Measurements from ENCODE around the gene PLRG1.

The PLRG1 gene

GRCh38 chr4:154579927-154580326 lies 29.7 kb upstream of the PLRG1 start:
- H3K4me3 ChIP-seq (ENCODE audit: low read depth, low read length), result no peak overlapping the region
- no peak for DNase-seq (ENCODE audit: low read depth)
- TF ChIP-seq POLR2A (IDR thresholded peaks at IDR 0.05; ENCODE audit: extremely low read depth, insufficient read length), result no peak
- no peak for TF ChIP-seq CTCF (IDR thresholded peaks at IDR 0.05; ENCODE audit: low read depth, low read length)
- TF ChIP-seq MAX (IDR thresholded peaks at IDR 0.05; ENCODE audit: low read depth, low read length), result no peak
- TF ChIP-seq MYC (IDR thresholded peaks at IDR 0.05; ENCODE audit: low read depth, low read length), result no peak

- H3K4me3 ChIP-seq (ENCODE audit: low read depth, low read length), result no peak overlapping the region
- no peak for DNase-seq (ENCODE audit: low read depth)
- no peak for TF ChIP-seq CTCF (IDR thresholded peaks at IDR 0.05; ENCODE audit: low read depth, low read length)
- no peak for TF ChIP-seq MYC (IDR thresholded peaks at IDR 0.05; ENCODE audit: low read depth, low read length)
- TF ChIP-seq POLR2A (IDR thresholded peaks at IDR 0.05; ENCODE audit: extremely low read depth, insufficient read length), result no peak
- no peak for TF ChIP-seq MAX (IDR thresholded peaks at IDR 0.05; ENCODE audit: low read depth, low read length)
These were observed 28.7 kb upstream of the PLRG1 start for GRCh38 chr4:154578919-154579318.

GRCh38 chr4:154577324-154577723 lies 27.1 kb upstream of the PLRG1 start:
- TF ChIP-seq CTCF (IDR thresholded peaks at IDR 0.05; ENCODE audit: low read depth, low read length) (no peak), MYC (IDR thresholded peaks at IDR 0.05; ENCODE audit: low read depth, low read length) (no peak), POLR2A (IDR thresholded peaks at IDR 0.05; ENCODE audit: extremely low read depth, insufficient read length) (no peak), MAX (IDR thresholded peaks at IDR 0.05; ENCODE audit: low read depth, low read length) (no peak)
- H3K4me3 ChIP-seq (ENCODE audit: low read depth, low read length), result no peak overlapping the region
- DNase-seq (ENCODE audit: low read depth), result no peak

- no peak for TF ChIP-seq MYC (IDR thresholded peaks at IDR 0.05; ENCODE audit: low read depth, low read length)
- TF ChIP-seq CTCF (IDR thresholded peaks at IDR 0.05; ENCODE audit: low read depth, low read length), result no peak
- TF ChIP-seq POLR2A (IDR thresholded peaks at IDR 0.05; ENCODE audit: extremely low read depth, insufficient read length), result no peak
- TF ChIP-seq MAX (IDR thresholded peaks at IDR 0.05; ENCODE audit: low read depth, low read length), result no peak
- H3K4me3 ChIP-seq (ENCODE audit: low read depth, low read length), result no peak overlapping the region
- no peak for DNase-seq (ENCODE audit: low read depth)
These were observed 24.1 kb upstream of the PLRG1 start for GRCh38 chr4:154574311-154574710.

GRCh38 chr4:154573190-154573870 lies 23.1 kb upstream of the PLRG1 start:
- DNase-seq (ENCODE audit: low read depth), result no peak
- no peak for TF ChIP-seq POLR2A (IDR thresholded peaks at IDR 0.05; ENCODE audit: extremely low read depth, insufficient read length)
- TF ChIP-seq MAX (IDR thresholded peaks at IDR 0.05; ENCODE audit: low read depth, low read length), result no peak
- no peak for TF ChIP-seq CTCF (IDR thresholded peaks at IDR 0.05; ENCODE audit: low read depth, low read length)
- TF ChIP-seq MYC (IDR thresholded peaks at IDR 0.05; ENCODE audit: low read depth, low read length), result no peak
- no peak overlapping the region for H3K4me3 ChIP-seq (ENCODE audit: low read depth, low read length)
